Activated CD4-positive, CD25-positive, alpha-beta regulatory T cell treated with anti-CD3 and anti-CD28 coated beads, Interleukin-2, amount 50 U/mL, for 16 hours (primary cell): ENCODE measurements around the gene KLK11.

Experiments used
- DNase-seq: peaks from one replicate; pipeline ENCODE4 v3.0.0-alpha.2; 2020; ENCODE audit warnings: low read depth, low spot score

Gene KLK11

DNA sequence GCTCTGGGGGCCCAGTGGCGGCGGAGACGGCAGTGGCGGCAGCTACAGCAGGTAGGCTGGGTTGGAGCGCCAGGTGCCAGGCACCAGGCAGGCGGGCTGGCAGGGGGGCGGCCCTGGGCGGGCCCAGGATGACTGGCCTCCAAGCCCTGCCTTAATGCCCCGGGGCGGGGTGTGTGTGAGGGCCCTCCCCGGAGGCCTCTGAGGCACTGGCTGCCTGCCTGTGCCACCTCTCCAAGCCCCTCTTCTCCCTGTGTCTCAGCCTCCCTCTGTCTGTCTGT, at the start of gene KLK11:
KLK11 (minus strand) TSS at position 63 of the 278 bp plus-strand sequence. CDS start 985 bp downstream, outside the sequence.
- DNase-seq, result no peak

- no peak for DNase-seq
Observed at GRCh38 chr19:51075998-51076397, 49.6 kb upstream of the KLK11 start.

DNA sequence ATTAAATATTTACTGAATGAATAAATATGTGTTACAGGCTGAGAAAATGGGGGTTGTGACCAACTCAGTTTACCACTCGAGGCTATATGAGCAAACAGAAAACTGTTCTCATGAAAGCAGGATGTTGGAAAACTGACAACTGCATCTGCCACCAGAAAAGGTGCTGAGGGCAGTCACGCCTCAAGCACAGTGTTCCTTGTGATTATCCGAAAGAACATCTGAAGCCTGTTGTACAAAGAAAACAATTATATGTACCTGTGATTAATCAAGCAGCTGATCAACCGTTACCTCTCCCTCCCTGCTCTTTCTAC, 44.6 kb upstream of the KLK11 start:
- DNase-seq, result no peak

DNA sequence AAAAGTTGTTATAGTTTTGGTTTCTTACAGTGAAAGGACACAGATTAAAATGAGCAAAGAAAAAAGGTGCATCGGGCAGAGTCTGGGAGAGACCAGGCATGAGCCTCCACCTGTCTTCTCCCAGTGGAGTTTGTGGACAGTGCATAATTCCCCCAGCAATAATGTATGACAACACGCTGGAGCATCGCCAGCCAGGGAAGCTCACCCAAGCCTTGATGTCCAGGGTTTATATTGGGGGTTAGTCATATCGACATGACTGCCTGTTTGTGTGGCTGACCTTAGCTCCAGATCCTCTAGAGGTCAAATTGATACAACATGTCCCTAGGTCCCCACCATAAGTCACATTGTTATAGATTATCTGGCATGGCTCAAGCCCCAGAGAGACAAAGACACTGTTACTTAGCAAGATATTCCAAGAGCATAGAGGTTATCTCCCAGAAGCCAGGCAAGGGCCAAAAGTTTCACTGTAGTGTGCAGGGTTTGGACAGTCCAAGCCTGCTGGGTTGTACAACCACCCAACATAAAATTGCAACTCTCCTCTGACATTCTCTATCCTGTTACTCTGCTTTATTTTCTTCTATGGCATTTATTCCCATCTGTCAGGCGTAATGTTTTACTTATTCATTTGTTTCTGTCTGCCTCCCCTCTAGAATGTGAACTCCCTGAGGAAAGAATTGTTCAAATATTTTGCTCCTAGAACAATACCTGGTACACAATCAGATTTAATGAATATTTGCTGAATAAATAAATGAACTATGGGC, 44.1 kb upstream of the KLK11 start:
- DNase-seq, result no peak

DNA sequence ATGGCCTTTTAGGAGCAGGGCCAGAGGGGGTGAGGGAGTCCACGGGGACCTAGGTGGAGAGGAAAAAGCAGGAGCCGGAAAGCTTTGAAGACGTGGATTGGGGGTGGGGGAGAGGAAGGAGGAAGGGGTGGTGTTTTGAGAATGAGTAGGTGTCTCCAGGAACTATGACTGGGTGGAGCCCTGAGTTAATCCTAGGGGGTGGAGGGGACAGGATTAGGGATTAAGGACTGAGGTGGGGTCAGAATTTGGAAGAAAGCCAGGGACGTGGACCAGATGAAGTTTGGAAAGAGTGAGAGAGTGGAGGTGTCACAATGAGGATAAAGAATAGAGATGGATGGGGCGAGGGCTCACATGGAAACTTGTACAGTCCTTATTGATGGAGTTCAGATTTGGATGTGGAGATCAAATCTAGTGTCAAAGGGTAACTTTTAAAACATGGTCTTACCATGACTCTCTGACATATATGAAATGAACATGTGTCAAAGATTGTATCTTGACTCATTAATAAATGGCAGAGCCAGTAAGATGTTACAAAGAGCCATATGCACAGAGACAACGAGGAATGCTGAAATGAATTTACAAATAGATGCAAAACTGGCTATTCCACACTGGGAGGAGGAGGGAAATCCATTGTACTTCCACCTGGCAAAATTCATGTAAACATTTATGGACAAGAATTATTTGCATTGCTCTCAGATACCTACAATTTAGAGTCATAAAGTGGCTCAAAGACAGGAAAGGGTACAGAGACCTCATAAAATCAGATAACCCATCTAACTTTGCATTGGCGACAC, 40.2 kb upstream of the KLK11 start:
- no peak for DNase-seq

DNA sequence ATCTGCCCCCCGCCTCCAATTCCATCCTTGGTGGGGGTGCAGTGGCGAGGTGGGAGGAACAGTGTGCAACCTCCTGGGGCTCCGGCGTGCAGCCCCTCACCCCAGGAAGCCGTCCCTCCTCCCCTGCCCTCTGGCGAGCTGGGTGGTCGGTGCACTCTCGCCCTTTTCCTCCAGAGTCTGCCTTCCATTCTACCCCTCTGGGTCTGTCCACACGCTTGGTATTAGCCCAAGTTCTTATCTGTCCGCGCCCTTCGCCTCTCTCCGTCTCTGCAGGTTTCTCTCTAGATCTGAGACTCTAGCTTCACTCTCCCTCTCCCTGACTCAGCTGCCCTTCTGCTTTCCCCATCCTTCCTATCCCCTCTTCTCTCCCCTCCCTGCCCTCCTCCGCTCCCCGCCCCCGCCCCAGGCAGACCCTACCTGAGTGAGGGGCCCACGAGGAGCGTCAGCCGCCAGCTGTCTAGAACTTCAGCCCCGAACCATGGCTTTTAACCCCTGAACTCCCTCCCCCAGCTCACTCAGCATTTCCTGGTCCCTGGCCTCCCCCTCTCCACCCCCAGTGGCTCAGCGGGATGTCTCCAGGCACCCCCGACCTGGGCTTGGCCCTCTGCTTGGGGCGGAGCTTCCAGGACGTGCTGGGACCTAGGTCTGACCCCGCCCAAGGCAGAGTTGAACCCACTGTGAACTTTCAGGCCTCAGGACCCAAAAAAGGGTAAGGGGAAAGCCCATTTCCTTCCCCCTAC, 39.0 kb upstream of the KLK11 start:
- DNase-seq, result no peak

- no peak for DNase-seq
Observed at GRCh38 chr19:51064534-51065220, 38.3 kb upstream of the KLK11 start, which contains the start of gene KLK13. TSS of gene KLK13 (minus strand) at chr19:51065092. CDS start at chr19:51065067, 25 bp downstream.

DNA sequence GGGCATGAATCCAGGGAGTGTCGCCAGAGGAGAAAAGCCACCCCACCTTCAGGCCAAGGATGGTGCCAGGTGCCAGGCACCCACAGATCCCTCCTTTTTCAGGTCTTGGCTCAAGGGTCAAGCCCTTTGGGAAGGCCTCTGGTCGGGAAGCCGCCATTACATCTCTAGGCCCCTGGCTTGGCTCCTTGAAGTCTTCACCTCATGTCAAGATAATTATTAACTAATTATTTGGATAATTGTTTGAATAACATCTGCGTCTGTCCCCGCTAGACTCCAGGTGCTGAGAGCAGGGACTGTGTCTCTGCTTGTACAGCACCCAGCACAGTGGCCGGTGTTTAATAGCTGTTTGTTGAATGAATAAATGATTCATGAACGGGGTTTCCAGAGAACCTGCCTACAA, 37.2 kb upstream of the KLK11 start:
- DNase-seq, result no peak

DNA sequence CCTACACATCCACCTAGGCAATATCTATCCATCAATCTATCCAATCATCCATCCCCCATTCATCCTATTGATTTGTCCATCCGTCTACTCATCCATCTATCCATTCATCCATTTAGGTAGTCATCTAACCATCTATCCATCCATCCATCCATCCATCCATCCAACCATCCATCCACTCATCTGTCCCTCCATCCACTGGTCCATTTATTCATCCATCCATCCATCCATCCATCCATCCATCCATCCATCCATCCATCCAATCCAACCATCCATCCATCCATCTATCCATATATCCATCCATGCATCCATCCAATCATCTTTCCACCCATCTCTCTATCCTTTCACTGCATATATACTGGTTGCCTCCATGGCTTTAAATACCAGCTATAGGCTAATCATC, 34.6 kb upstream of the KLK11 start:
- DNase-seq, result no peak

- DNase-seq, result no peak
Observed at GRCh38 chr19:51060336-51060735, 33.9 kb upstream of the KLK11 start.

- no peak for DNase-seq
Observed at GRCh38 chr19:51059715-51060114, 33.3 kb upstream of the KLK11 start.

- no peak for DNase-seq
Observed at GRCh38 chr19:51055866-51056265, 29.4 kb upstream of the KLK11 start.

DNA sequence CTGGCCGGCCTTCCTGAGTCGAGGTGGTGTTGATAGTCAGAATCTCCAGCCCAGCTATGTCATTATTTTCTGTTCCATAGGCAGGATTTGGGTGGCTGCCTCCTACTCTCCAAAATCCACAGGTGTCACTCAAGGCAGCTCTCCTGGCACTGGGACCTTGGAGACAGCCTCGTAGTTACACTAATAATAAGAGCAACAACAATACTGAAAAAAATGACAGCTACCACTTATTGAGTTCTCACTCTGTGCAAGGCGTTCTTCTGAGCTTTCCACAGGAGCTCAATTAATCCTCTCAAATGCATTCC, 20.6 kb upstream of the KLK11 start:
- DNase-seq, result no peak

DNA sequence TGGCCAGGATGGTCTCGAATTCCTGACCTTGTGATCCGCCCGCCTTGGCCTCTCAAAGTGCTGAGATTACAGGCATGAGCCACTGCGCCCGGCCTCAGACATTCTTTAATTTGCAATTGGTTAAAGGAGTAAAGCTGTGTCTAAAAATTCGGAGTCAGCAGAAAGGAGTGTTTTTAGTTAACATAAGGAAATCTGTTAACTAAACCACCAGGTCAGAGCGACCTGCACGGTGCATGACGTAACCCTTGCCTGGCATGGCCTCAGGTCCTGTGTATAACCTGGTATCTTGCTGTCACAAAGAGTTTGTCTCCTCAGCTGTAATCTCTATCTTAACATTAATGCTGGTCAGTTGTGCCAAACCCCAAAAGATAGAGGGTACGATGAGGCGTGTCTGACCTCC, 17.9 kb upstream of the KLK11 start:
- no peak for DNase-seq

GRCh38 chr19:51043497-51043896, 17.1 kb upstream of the KLK11 start:
- DNase-seq, result no peak

DNA sequence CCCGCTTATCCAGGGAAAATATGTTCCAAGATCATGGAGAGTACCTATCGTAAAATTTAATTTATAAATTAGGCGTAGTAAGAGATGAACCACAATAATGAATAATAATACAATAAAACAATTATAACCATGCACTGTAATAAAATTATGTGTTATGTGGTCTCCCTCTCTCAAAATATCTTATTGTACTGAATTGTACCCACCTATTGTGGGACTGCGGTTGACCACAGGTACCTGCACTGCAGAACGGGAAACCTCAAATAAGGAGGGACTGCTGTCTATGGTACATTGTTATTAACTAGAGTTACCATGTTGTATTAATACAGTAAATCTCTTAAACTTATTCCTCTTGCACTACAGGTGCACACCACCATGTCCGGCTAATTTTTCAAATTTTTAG, 13.7 kb upstream of the KLK11 start:
- no peak for DNase-seq

DNA sequence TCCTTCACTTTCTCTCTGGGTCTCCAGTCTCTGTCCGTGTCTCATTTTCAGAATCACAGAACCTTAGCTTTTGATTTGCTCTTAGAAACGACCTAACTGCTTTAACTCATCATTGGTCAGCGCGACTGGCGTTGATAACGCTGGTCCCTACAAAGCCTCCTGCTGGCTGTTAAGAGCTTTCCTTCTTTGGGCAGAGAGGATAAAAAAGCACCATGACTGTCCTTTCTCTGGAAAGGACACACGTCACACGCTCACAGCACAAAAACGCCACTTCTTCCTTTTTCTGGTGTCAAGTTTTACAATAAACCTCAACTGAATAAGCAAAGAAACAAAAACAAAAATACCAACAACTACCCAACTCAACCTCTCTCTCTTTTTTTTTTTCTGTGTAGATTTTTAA, 10.1 kb upstream of the KLK11 start:
- DNase-seq, result no peak

- no peak for DNase-seq
Observed at GRCh38 chr19:51034704-51035103, 8.3 kb upstream of the KLK11 start, which contains the start of gene KLK12. TSS of gene KLK12 (minus strand) at chr19:51035002. CDS start at chr19:51034621, 381 bp downstream.

DNA sequence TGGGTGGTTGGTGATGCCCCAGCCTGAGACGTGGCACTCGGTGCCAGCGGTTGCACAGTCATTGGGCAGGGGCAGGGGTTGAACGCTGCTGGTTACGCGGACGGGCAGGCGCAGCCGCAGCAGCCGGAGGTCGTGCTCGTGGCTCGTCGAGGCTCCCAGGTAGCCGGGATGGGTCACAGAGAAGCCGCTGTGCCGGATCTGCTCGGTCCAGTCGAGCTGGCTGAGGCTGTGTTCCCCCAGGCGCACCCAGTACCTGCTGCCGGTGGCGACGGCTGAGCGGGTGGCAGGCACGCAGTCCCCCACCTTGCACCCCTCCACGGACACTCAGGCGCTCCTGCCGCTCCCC, 5.4 kb upstream of the KLK11 start:
- no peak for DNase-seq

GRCh38 chr19:51031220-51031879, 4.9 kb upstream of the KLK11 start:
- no peak for DNase-seq

GRCh38 chr19:51030631-51031030, 4.2 kb upstream of the KLK11 start:
- DNase-seq, result no peak

DNA sequence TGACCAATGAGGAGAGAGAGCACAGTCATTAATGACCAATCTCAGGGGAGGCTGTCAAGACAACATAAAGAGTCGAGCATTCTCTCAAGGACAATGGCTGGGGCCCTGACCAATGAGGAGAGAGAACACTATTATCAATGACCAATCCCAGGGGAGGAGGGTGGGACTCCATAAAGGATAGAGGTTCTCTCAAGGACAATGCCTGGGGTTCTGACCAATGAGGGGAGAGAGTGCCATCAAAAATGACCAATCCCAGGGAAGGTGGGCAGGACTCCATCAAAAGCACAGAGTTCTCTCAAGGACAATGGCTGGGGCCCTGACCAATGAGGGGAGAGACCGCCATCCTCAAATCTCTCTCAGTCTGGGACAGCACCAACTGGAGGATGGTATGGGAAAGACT, 3.3 kb upstream of the KLK11 start:
- DNase-seq, result no peak
